Measurements from ENCODE around the gene GNG4.

DNA sequence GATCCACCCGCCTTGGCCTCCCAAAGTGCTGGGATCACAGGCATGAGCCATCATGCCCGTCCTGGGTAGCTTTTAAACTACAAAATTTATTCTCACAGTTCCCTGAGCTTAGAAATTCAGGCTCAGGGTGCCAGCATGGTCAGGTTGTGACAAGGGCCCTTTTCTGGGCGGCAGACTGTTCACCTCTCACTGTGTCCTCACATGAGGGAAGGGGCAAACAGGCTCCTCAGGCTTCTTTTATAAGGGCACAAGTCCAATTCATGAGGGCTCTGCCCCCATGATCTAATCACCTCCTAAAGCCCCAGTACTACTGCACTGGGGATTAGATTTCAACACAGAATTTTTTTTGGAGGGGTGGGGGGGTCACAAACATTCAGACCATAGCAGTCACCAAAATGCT lies 36.8 kb downstream of the GNG4 start:
- no peak for TF ChIP-seq SIRT6 (IDR thresholded peaks at IDR 0.05; ENCODE audit: low read depth, low read length)
- no peak for TF ChIP-seq ZNF24 (IDR thresholded peaks at IDR 0.05)
- no peak for TF ChIP-seq CREB1 (IDR thresholded peaks at IDR 0.05)
- TF ChIP-seq CREB1 (CRISPR knock-in tag; IDR thresholded peaks at IDR 0.05), result no peak
- no peak for TF ChIP-seq ZNF124 (CRISPR knock-in tag; IDR thresholded peaks at IDR 0.05)
- TF ChIP-seq, protein P1, sequence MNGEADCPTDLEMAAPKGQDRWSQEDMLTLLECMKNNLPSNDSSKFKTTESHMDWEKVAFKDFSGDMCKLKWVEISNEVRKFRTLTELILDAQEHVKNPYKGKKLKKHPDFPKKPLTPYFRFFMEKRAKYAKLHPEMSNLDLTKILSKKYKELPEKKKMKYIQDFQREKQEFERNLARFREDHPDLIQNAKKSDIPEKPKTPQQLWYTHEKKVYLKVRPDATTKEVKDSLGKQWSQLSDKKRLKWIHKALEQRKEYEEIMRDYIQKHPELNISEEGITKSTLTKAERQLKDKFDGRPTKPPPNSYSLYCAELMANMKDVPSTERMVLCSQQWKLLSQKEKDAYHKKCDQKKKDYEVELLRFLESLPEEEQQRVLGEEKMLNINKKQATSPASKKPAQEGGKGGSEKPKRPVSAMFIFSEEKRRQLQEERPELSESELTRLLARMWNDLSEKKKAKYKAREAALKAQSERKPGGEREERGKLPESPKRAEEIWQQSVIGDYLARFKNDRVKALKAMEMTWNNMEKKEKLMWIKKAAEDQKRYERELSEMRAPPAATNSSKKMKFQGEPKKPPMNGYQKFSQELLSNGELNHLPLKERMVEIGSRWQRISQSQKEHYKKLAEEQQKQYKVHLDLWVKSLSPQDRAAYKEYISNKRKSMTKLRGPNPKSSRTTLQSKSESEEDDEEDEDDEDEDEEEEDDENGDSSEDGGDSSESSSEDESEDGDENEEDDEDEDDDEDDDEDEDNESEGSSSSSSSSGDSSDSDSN (IDR thresholded peaks at IDR 0.05; ENCODE audit: borderline replicate concordance in 1 of 2, low read depth in 2 of 2, low read length in 2 of 2), result no peak
- TF ChIP-seq, protein P2, sequence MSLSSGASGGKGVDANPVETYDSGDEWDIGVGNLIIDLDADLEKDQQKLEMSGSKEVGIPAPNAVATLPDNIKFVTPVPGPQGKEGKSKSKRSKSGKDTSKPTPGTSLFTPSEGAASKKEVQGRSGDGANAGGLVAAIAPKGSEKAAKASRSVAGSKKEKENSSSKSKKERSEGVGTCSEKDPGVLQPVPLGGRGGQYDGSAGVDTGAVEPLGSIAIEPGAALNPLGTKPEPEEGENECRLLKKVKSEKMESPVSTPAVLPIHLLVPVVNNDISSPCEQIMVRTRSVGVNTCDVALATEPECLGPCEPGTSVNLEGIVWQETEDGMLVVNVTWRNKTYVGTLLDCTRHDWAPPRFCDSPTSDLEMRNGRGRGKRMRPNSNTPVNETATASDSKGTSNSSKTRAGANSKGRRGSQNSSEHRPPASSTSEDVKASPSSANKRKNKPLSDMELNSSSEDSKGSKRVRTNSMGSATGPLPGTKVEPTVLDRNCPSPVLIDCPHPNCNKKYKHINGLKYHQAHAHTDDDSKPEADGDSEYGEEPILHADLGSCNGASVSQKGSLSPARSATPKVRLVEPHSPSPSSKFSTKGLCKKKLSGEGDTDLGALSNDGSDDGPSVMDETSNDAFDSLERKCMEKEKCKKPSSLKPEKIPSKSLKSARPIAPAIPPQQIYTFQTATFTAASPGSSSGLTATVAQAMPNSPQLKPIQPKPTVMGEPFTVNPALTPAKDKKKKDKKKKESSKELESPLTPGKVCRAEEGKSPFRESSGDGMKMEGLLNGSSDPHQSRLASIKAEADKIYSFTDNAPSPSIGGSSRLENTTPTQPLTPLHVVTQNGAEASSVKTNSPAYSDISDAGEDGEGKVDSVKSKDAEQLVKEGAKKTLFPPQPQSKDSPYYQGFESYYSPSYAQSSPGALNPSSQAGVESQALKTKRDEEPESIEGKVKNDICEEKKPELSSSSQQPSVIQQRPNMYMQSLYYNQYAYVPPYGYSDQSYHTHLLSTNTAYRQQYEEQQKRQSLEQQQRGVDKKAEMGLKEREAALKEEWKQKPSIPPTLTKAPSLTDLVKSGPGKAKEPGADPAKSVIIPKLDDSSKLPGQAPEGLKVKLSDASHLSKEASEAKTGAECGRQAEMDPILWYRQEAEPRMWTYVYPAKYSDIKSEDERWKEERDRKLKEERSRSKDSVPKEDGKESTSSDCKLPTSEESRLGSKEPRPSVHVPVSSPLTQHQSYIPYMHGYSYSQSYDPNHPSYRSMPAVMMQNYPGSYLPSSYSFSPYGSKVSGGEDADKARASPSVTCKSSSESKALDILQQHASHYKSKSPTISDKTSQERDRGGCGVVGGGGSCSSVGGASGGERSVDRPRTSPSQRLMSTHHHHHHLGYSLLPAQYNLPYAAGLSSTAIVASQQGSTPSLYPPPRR (CRISPR knock-in tag; IDR thresholded peaks at IDR 0.05; ENCODE audit: borderline replicate concordance), result no peak

Measured in K562 (cell line).